HG02642 (cell line): ENCODE measurements around the gene MMRN1.

Experiments used
- ATAC-seq: cut with Tn5 transposase; IDR thresholded peaks from one replicate; pipeline ENCODE4 v1.9.1; 2021; ENCODE audit warnings: mild to moderate bottlenecking; ENCODE audit not compliant: unreplicated experiment, poor library complexity

Gene MMRN1

GRCh38 chr4:89909889-89910288, 15.2 kb downstream of the MMRN1 start:
- ATAC-seq = no peak

- ATAC-seq = no peak
Observed at GRCh38 chr4:89913623-89914022, 19.0 kb downstream of the MMRN1 start.

- ATAC-seq = no peak
Observed at GRCh38 chr4:89914609-89915550, 20.2 kb downstream of the MMRN1 start.

GRCh38 chr4:89915937-89916336, 21.3 kb downstream of the MMRN1 start:
- ATAC-seq = no peak

- ATAC-seq = no peak
Observed at GRCh38 chr4:89922848-89923416, 28.3 kb downstream of the MMRN1 start.

- ATAC-seq = no peak
Observed at GRCh38 chr4:89928838-89929237, 34.2 kb downstream of the MMRN1 start.

GRCh38 chr4:89929425-89930159, 34.9 kb downstream of the MMRN1 start:
- peak; percentile 84 for ATAC-seq

- ATAC-seq = no peak
Observed at GRCh38 chr4:89939546-89939945, 44.9 kb downstream of the MMRN1 start.

GRCh38 chr4:89939994-89940393, 45.3 kb downstream of the MMRN1 start:
- no peak for ATAC-seq

- no peak for ATAC-seq
Observed at GRCh38 chr4:89942811-89943210, 48.2 kb downstream of the MMRN1 start.

GRCh38 chr4:89949782-89950387, 55.2 kb downstream of the MMRN1 start:
- ATAC-seq = no peak

GRCh38 chr4:89952458-89952857, 57.8 kb downstream of the MMRN1 start:
- ATAC-seq = no peak

- ATAC-seq = no peak
Observed at GRCh38 chr4:89954906-89955695, 60.4 kb downstream of the MMRN1 start.

GRCh38 chr4:89957046-89957926, 62.6 kb downstream of the MMRN1 start:
- ATAC-seq = no peak

GRCh38 chr4:89981789-89982334, 87.2 kb downstream of the MMRN1 start:
- ATAC-seq = no peak

- ATAC-seq = no peak
Observed at GRCh38 chr4:89988268-89988667, 93.6 kb downstream of the MMRN1 start.

- ATAC-seq = no peak
Observed at GRCh38 chr4:89992744-89993143, 98.1 kb downstream of the MMRN1 start.

GRCh38 chr4:89994176-89994873, 99.7 kb downstream of the MMRN1 start:
- ATAC-seq = no peak
